GM12874 (cell line): ENCODE results near the gene SLC6A5.

Experiments used
- CTCF ChIP-seq: IDR thresholded peaks from 2 replicates; pipeline ENCODE4 v1.5.1; 2011; ENCODE audit warnings: low read depth, mild to moderate bottlenecking, control low read depth, low read length, moderate library complexity; ENCODE audit not compliant: insufficient read depth

Gene SLC6A5

GRCh38 chr11:20600551-20600950 lies 1.1 kb downstream of the SLC6A5 start:
- no peak for TF ChIP-seq CTCF

DNA sequence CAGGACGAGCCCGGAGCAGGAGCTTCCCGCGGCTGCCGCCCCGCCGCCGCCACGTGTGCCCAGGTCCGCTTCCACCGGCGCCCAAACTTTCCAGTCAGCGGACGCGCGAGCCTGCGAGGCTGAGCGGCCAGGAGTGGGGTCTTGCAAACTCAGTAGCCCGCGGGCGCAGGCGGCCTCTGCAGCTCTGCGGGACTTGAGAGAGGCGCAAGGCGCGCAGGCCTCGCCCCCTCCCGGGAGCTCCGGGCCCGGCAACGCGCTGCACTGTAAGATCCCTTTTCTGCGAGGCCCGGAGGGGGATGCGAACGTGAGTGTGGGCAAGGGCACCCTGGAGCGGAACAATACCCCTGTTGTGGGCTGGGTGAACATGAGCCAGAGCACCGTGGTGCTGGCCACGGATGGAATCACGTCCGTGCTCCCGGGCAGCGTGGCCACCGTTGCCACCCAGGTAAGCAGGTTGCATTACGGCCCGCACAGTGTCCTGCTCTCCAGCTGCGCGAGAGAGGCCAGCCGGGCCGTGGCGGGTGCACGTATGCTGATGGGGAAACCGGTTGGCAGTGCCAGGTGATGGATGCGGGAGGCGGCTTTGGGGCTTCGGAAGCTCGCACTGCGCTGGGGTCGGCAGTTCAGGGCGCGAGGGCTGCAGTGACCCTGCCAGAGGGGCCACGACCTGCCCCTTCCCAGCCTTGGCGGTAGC lies 2.0 kb downstream of the SLC6A5 start:
- TF ChIP-seq CTCF: no peak

GRCh38 chr11:20604295-20604803 lies 4.9 kb downstream of the SLC6A5 start:
- no peak for TF ChIP-seq CTCF

GRCh38 chr11:20604864-20605601 lies 5.6 kb downstream of the SLC6A5 start:
- TF ChIP-seq CTCF: no peak

- no peak for TF ChIP-seq CTCF
Measured at GRCh38 chr11:20605602-20606091, 6.2 kb downstream of the SLC6A5 start.

GRCh38 chr11:20608934-20609333 lies 9.5 kb downstream of the SLC6A5 start:
- no peak for TF ChIP-seq CTCF
